ENCODE results near the gene PFKL.

Gene PFKL

DNA sequence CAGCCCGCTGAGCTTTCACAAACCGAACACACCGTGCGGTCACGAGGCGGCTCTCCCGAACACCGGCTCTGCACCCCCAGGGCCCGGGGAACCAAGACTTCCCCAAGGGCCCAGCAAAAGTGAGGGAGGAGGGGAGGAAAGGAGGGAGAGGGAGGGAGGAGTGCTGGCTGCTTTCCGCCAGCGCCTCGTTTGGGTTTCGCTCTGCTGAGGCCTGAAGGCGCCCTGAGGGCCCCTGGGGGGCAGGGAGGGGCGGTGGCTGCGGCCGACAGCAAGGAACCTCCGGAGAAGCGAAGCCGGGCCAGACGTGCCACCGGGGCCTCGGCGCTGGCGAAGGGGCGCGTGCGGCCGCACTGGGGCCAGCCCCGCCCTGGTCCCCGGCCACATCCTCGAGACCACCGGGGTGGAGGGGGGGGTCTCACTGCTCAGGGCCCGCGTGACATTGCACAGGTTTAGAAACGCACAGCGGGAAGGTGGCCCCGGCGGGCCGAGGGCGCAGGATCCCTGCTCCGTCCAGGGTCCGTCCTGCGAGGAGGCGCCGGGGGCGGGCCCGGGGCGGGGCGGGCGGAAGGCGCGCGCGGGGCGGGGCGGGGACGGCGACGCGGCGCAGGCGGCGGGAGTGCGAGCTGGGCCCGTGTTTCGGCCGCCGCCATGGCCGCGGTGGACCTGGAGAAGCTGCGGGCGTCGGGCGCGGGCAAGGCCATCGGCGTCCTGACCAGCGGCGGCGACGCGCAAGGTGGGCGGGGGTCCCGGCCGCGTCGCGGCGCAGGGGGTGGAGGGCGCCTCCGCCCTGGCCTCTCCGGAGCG lies at the start of gene PFKL:
TSS of gene PFKL (plus strand) at position 596 of the 804 bp plus-strand sequence. CDS start at position 649, 53 bp downstream.
- H3K27me3 Mint-ChIP-seq = no peaks in the 10 kb centered on the region
- peaks cover 58% of the 10 kb centered on the region for H3K4me1 Mint-ChIP-seq
- H3K9me3 Mint-ChIP-seq = no peaks in the 10 kb centered on the region
- DNase-seq (peak; percentile 77), ATAC-seq (peak; percentile 69)
- H3K4me3 Mint-ChIP-seq = peak within 1 kb of the TSS; percentile 85
- peak within 1 kb of the TSS; percentile 93 for H3K27ac Mint-ChIP-seq
- H3K36me3 Mint-ChIP-seq (ENCODE audit: low read depth) = peaks cover 4% of the 10 kb centered on the region

DNA sequence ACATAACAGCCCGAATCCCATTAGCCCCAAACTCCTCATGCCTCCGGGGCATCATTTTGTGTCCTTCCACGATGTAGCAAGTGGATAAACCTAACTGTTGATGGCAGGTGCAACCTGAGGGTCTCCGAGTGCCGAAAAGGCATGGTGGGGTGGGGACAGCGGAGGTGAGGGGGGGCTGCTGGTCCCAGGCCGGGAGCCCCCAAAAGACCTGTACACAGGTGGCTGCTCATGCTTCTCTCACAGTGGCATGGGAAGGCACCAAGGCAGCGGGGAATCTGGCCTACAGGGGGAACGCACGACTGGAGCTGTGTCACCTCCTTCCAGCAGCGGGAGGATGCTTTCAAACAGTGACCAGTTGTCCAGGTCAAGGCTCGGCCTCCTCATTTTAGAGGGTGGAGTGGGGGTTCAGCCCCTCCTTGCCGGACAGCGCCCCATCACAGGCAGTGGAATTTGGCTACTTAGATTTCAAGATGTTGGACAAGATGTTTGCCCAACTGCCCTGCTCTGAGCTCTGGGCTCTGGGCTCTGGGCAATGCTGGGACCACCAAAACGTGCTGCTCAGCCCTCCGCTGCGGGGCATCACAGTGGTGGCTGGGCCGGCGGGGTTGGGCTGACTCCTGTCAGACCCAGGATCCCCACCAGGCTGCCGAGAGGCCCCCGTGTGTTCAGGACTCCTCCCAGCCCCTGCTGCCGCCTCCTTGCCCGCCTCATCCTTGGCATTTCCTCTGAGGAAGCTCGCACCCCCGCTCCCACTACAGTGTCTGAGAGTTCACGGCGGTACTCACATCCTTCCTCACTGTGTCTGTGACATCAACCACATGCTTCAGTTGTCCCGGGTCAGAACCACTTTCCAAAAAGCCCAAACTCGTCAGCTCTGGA lies 45.8 kb upstream of the PFKL start:
- DNase-seq (no peak), ATAC-seq (no peak)
- no peaks in the 10 kb centered on the region for H3K36me3 Mint-ChIP-seq (ENCODE audit: low read depth)
- no peaks in the 10 kb centered on the region for H3K9me3 Mint-ChIP-seq
- no peaks in the 10 kb centered on the region for H3K27me3 Mint-ChIP-seq
- H3K27ac Mint-ChIP-seq = no peak overlapping the region
- H3K4me1 Mint-ChIP-seq = no peaks in the 10 kb centered on the region
- no peak overlapping the region for H3K4me3 Mint-ChIP-seq

DNA sequence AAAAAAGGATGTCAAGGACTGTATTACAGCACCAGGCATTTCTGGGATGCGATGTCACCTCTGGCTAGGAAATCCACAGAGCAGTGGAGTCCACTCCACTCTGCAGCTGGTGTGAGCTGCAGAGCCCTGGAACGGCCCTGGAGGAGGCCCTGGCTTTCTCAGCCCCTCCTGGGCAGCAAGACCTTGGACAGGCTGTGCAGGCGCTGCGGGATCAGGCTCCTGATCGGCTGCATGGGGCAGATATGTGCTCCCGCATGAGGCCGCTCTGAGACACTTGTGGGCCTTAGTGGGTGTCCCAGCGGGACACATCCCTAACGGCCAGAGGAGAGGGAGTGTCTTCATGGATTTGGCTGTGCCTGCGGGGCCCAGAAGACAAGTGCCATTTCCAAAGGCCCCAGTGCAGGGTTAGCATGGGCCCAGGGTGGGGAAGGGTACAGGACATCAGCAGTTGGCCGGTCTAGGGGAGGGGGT lies 44.3 kb upstream of the PFKL start:
- no peaks in the 10 kb centered on the region for H3K27me3 Mint-ChIP-seq
- H3K36me3 Mint-ChIP-seq (ENCODE audit: low read depth) = no peaks in the 10 kb centered on the region
- H3K27ac Mint-ChIP-seq = no peak overlapping the region
- ATAC-seq (no peak), DNase-seq (no peak)
- no peaks in the 10 kb centered on the region for H3K4me1 Mint-ChIP-seq
- no peaks in the 10 kb centered on the region for H3K9me3 Mint-ChIP-seq
- H3K4me3 Mint-ChIP-seq = no peak overlapping the region

- Mint-ChIP-seq H3K27ac (no peak overlapping the region), H3K4me3 (no peak overlapping the region), H3K9me3 (no peaks in the 10 kb centered on the region), H3K4me1 (no peaks in the 10 kb centered on the region), H3K36me3 (ENCODE audit: low read depth) (no peaks in the 10 kb centered on the region), H3K27me3 (no peaks in the 10 kb centered on the region)
- DNase-seq (no peak), ATAC-seq (no peak)
Measured at GRCh38 chr21:44258056-44258725, 41.7 kb upstream of the PFKL start.

DNA sequence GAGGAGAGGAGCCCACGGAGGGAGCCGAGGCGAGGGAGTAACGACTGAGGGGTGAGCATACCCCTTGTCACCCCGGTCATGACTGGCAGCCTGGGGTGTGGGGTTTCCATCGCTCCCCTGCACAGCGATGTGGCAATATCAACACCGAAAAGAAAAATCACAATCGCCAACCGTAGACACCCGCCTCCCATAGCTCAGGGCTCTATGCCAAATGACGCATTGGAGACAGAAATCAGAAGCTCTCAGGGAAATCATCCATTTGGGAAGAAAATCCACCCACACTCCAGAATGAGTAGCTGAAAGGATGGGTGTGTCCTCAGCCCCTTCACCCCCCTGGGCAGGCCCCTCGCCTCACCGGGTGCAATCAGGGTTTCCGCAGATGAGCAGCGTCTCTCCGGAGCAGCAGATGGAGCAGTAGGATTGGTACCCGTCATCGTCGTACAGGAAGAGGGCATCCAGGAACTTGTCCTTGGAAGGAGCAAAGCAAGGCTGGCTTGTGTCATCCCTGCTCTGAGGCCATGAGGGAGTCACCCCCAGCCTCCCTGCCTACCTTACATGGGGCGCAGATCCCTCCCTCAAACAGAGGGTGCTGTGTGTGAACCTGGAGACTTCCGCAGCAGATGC lies 40.7 kb upstream of the PFKL start:
- DNase-seq = no peak
- H3K27ac Mint-ChIP-seq = no peak overlapping the region

GRCh38 chr21:44260066-44260465 lies 39.8 kb upstream of the PFKL start:
- ATAC-seq (no peak), DNase-seq (no peak)
- no peaks in the 10 kb centered on the region for H3K27me3 Mint-ChIP-seq
- no peaks in the 10 kb centered on the region for H3K36me3 Mint-ChIP-seq (ENCODE audit: low read depth)
- H3K9me3 Mint-ChIP-seq = no peaks in the 10 kb centered on the region
- H3K4me3 Mint-ChIP-seq = no peak overlapping the region
- no peaks in the 10 kb centered on the region for H3K4me1 Mint-ChIP-seq
- H3K27ac Mint-ChIP-seq = no peak overlapping the region

More for the DNA sequence above, 40.7 kb upstream of the PFKL start:
- no peaks in the 10 kb centered on the region for H3K27me3 Mint-ChIP-seq
- ATAC-seq = no peak
- H3K4me1 Mint-ChIP-seq = no peaks in the 10 kb centered on the region
- no peaks in the 10 kb centered on the region for H3K36me3 Mint-ChIP-seq (ENCODE audit: low read depth)
- H3K4me3 Mint-ChIP-seq = no peak overlapping the region
- no peaks in the 10 kb centered on the region for H3K9me3 Mint-ChIP-seq

DNA sequence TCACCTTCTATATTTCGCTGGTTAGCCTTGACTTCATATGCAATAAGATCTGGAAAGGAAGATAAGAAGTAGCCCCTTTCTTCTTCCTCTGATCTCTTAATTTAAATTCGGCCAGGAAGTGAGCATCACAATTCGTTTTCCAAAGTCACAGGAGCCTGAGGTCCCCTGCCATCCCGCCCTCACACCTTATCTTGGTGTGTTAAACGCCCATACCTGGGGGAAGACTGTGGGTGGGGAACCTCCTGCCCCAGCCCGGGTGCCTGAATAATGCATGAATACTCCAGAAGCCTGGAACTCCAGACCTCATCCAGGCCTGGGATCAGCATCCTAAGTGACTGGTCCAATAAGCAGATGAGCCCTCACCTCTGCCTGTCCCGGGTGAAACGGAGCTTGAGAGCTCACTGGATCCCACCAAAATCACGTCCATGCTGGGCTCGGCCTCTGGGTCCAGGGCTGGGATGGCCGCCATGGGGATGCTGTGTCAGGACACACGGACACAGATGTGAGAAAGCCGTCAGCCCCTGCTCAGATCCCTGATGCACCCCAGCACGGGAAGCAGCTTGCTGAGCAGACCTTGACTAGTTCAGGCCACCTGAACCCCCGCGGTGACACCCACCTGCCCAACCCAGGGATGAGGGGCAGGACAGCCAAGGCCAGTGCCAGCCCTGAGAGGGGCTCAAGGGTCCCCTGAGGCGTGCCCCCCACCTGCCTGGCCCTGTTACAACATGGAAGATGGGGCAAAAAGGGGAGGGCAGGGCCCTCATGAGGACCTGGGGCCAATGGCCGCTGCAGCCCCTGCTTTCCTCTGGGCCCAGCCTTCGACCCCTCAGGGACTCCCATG lies 38.8 kb upstream of the PFKL start:
- no peaks in the 10 kb centered on the region for H3K9me3 Mint-ChIP-seq
- ATAC-seq (no peak), DNase-seq (no peak)
- no peaks in the 10 kb centered on the region for H3K4me1 Mint-ChIP-seq
- no peaks in the 10 kb centered on the region for H3K36me3 Mint-ChIP-seq (ENCODE audit: low read depth)
- no peaks in the 10 kb centered on the region for H3K27me3 Mint-ChIP-seq
- H3K27ac Mint-ChIP-seq = no peak overlapping the region
- H3K4me3 Mint-ChIP-seq = no peak overlapping the region

DNA sequence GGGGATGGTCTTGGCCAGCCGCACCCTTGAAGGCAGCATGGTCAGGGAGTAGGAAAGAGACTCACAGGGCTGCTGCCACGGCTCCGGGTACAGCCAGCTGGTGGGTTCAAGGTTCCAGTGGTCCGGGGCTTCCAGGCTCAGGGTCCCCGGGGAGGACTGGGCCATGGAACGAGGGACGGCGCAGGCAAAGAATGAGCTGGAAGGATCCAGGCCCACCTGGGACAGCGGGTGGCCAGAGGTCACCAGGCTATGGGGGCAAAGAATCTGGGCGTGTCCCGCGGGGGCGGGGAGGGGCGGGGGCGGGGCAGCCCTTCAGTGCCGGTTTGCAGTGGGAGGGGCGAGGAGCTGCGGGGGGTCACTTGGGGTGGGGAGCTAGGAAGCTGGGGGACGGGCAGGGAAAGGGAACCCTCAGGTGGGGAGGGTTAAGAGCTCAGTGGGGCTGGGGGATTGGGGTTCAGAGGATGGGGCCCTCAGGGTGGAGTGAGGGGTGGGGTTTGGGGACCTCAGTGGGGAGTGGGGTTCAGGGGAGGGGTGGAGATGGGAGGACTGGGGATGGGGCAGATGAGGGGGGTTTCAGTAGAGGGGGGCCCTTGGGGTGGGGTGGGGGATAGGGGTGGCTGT lies 38.1 kb upstream of the PFKL start, which contains the start of gene DNMT3L:
TSS of gene DNMT3L (minus strand) at position 223 of the 621 bp plus-strand sequence. CDS start 638 bp downstream, outside the sequence.
- DNase-seq = no peak
- H3K4me3 Mint-ChIP-seq = no peak within 1 kb of the TSS
- no peaks in the 10 kb centered on the region for H3K36me3 Mint-ChIP-seq (ENCODE audit: low read depth)
- no peaks in the 10 kb centered on the region for H3K27me3 Mint-ChIP-seq
- ATAC-seq = no peak
- H3K4me1 Mint-ChIP-seq = no peaks in the 10 kb centered on the region
- no peak within 1 kb of the TSS for H3K27ac Mint-ChIP-seq
- no peaks in the 10 kb centered on the region for H3K9me3 Mint-ChIP-seq

- Mint-ChIP-seq H3K4me3 (no peak overlapping the region), H3K27me3 (no peaks in the 10 kb centered on the region), H3K4me1 (no peaks in the 10 kb centered on the region), H3K9me3 (no peaks in the 10 kb centered on the region), H3K27ac (no peak overlapping the region), H3K36me3 (ENCODE audit: low read depth) (no peaks in the 10 kb centered on the region)
- no peak for ATAC-seq
- DNase-seq = no peak
Measured at GRCh38 chr21:44262338-44263056, 37.4 kb upstream of the PFKL start.

- DNase-seq (no peak), ATAC-seq (no peak)
- Mint-ChIP-seq H3K27me3 (no peaks in the 10 kb centered on the region), H3K36me3 (ENCODE audit: low read depth) (no peaks in the 10 kb centered on the region), H3K27ac (no peak overlapping the region), H3K4me3 (no peak overlapping the region), H3K9me3 (no peaks in the 10 kb centered on the region), H3K4me1 (no peaks in the 10 kb centered on the region)
Measured at GRCh38 chr21:44263221-44263760, 36.6 kb upstream of the PFKL start.

DNA sequence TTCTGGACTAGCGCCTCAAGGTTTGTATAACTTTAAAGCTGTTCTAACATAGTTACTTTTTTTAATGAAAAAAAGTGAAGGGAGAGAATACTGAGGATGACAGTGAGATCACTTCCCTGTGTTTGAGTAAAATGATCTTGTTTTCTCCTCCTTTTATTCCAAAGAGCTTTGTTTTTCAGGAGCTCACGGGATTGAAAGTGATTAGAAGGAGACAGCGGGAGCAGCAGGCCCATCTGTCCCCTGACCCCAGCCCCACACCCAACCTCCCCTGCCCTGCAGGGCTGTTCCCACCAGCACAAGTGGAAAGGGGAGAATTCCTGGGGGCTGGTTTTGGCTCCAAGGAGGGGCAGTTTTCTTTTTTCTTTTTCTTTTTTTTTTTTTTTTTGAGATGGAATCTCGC lies 36.1 kb upstream of the PFKL start:
- Mint-ChIP-seq H3K4me3 (no peak overlapping the region), H3K9me3 (no peaks in the 10 kb centered on the region), H3K4me1 (no peaks in the 10 kb centered on the region), H3K27me3 (no peaks in the 10 kb centered on the region), H3K36me3 (ENCODE audit: low read depth) (no peaks in the 10 kb centered on the region), H3K27ac (no peak overlapping the region)
- ATAC-seq = no peak
- no peak for DNase-seq

GRCh38 chr21:44265734-44266270 lies 34.1 kb upstream of the PFKL start:
- no peak overlapping the region for H3K4me3 Mint-ChIP-seq
- ATAC-seq (no peak), DNase-seq (no peak)
- no peaks in the 10 kb centered on the region for H3K27me3 Mint-ChIP-seq
- no peaks in the 10 kb centered on the region for H3K36me3 Mint-ChIP-seq (ENCODE audit: low read depth)
- no peaks in the 10 kb centered on the region for H3K9me3 Mint-ChIP-seq
- H3K27ac Mint-ChIP-seq = no peak overlapping the region
- H3K4me1 Mint-ChIP-seq = no peaks in the 10 kb centered on the region
